ENCODE results near the gene VDAC1.

VDAC1 gene, protein sequence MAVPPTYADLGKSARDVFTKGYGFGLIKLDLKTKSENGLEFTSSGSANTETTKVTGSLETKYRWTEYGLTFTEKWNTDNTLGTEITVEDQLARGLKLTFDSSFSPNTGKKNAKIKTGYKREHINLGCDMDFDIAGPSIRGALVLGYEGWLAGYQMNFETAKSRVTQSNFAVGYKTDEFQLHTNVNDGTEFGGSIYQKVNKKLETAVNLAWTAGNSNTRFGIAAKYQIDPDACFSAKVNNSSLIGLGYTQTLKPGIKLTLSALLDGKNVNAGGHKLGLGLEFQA

DNA sequence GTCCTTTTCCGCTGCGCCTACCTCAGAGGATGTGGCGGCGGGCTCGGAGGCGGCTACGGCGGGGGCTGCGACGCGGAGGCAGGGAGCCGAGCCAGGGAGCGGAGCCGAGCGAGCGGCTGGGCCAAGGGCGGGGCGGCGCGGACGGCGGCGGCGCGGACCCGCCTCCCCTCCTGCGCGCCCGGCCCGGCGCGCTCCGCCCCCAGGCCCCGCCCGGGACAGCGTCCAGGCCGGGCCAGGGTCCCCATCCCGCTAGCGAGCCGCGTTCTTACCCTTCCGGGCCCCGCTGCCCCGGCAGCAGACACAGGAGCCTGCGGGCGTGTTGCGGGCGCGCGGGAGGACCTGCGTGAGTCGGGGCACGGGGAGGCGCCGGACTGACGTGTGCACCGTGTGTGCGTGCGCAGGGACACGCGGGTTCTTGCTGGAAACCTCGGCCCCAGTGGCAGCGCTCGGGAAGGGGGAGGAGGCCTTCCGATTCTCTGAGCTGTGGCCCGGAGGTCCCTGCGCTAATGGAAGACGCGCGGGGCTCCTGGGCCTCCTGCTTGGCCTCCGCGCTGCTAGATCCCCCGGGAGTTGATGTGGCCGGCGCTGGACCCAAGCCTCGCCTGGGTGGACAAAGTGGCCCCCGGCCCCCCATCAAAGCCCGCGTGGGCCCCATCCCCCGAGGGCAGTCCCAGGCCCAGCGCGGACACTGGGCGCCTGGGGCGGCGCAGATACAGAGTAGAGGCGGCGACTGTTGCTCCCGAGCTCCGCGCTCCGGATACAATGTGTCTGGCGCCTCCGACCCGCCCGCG is at the start of gene VDAC1:
VDAC1 (minus strand) TSS at position 350 of the 791 bp plus-strand sequence. CDS start 11,963 bp downstream, outside the sequence.
- H3K4me3 ChIP-seq (ENCODE audit: low read length), result peak within 1 kb of the TSS; percentile 77
- peak; percentile 33 for DNase-seq (ENCODE audit: low read depth)
- TF ChIP-seq, protein P1, sequence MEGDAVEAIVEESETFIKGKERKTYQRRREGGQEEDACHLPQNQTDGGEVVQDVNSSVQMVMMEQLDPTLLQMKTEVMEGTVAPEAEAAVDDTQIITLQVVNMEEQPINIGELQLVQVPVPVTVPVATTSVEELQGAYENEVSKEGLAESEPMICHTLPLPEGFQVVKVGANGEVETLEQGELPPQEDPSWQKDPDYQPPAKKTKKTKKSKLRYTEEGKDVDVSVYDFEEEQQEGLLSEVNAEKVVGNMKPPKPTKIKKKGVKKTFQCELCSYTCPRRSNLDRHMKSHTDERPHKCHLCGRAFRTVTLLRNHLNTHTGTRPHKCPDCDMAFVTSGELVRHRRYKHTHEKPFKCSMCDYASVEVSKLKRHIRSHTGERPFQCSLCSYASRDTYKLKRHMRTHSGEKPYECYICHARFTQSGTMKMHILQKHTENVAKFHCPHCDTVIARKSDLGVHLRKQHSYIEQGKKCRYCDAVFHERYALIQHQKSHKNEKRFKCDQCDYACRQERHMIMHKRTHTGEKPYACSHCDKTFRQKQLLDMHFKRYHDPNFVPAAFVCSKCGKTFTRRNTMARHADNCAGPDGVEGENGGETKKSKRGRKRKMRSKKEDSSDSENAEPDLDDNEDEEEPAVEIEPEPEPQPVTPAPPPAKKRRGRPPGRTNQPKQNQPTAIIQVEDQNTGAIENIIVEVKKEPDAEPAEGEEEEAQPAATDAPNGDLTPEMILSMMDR (conservative IDR thresholded peaks at IDR 0.05; ENCODE audit: low read depth, low read length), result no peak

DNA sequence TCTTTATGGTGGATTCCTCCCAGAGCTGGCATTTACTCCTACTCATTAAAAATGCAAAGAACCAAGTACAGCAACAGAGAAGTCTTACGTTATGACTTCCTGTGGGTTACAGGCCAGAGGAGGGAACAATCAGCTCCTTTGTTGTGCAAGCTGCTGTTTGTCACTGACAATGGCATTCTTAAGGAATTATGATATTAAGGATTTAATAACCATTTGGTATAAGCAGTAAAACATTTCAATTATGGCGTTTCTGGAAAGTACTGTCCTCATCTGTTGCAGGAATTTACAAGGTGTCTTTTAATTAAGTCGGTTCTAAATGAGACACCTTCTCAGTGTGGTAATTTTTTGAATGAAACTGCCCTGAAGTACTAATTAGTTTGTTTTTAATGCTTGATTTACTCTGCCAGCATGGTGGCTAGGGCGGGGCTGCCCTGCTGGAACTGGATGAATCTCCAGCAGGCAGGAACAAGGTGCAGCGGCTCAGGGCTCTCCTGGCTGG is 49.1 kb upstream of the VDAC1 start:
- DNase-seq (ENCODE audit: low read depth), result peak; percentile 89
- no peak overlapping the region for H3K4me3 ChIP-seq (ENCODE audit: low read length)
- TF ChIP-seq, protein P1 (conservative IDR thresholded peaks at IDR 0.05; ENCODE audit: low read depth, low read length), result no peak

DNA sequence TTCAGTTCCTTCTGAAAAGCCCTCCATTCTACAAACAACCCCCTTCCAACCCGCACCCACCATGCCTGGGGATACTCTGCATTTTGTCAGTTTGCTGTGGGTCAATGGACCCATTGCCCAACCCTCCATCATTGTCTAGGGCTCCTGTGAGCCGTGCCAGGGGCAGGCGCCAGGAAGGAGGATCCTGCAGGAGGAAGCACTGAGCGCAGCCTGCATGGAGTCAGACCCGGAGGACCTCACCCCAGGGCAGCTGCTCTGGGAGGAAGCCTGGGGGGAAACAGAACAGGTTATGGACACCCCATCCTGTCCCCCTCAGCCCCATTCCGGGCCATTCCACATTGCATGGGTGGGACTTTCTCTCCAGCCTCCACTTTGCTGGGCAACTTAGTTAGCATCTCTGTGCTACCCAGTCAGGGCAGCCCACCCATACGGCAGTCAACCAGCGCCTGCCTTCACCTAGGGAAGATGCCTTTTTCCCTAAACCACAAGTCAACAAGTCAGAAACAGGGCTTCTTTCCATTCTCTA is 48.6 kb upstream of the VDAC1 start:
- no peak overlapping the region for H3K4me3 ChIP-seq (ENCODE audit: low read length)
- no peak for DNase-seq (ENCODE audit: low read depth)
- TF ChIP-seq, protein P1 (conservative IDR thresholded peaks at IDR 0.05; ENCODE audit: low read depth, low read length), result peak; percentile 20

DNA sequence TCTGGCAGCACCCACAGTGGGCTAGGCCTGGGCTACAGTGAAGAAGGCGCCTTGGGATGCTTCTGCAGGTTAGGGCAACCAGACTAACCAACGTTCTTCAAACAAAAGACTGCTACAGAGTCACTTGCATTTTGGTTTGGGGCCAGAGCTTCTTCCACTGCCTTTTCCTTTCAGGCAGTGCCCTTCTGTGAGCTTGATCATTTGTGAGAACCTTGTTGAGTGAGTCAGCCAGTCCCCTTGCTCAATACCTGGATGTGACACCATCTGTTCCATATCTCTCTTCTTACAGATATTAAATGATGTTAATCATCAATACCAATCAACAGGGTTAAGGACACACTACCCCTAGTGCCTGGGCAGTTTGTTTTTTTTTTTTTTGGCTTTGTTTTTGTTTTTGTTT is 46.5 kb upstream of the VDAC1 start:
- H3K4me3 ChIP-seq (ENCODE audit: low read length), result no peak overlapping the region
- TF ChIP-seq, protein P1 (conservative IDR thresholded peaks at IDR 0.05; ENCODE audit: low read depth, low read length), result no peak
- no peak for DNase-seq (ENCODE audit: low read depth)

DNA sequence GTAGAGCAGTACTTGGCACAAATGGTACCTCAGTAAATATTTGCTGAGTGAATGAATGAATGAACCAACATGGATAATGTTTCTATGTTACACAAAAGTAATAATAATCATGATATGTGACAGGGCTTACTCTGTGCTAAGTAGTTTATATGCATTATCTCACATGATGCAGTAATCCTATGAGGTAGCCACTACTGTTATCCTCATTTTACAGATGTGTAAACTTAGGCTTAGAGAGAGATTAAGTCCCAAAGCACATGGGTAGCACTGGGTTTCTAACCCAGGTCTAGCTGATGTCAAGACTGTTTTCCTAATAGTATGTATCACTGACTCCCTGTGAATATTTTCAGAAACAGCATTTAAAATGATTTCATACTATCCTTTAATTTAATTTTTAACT is 44.1 kb upstream of the VDAC1 start:
- DNase-seq (ENCODE audit: low read depth), result no peak
- TF ChIP-seq, protein P1 (conservative IDR thresholded peaks at IDR 0.05; ENCODE audit: low read depth, low read length), result no peak
- no peak overlapping the region for H3K4me3 ChIP-seq (ENCODE audit: low read length)

DNA sequence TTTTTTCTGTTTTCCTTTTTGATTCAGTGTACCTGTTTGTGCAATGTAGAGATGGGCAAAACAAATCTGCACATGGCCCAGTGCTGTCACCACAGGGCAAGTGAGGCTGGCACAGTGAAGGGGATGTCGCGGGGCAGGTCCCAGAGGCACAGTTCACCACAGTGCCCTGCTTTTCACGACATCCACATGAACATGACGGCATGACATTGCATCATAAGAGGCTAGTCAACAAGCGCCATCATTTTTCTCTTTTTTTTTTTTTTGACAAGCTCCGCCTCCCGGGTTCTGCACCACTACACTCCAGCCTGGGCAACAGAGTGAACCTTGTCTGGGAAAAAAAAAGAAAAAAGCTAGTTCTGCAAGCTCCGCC is 42.9 kb upstream of the VDAC1 start:
- TF ChIP-seq, protein P1 (conservative IDR thresholded peaks at IDR 0.05; ENCODE audit: low read depth, low read length), result no peak
- no peak overlapping the region for H3K4me3 ChIP-seq (ENCODE audit: low read length)
- DNase-seq (ENCODE audit: low read depth), result no peak
